Measurements from ENCODE around the gene FAM240B.

The FAM240B gene

GRCh38 chr9:38720083-38720745 lies at the start of gene FAM240B:
Gene FAM240B, minus strand, starts transcription at chr9:38720133. Its CDS starts 16,134 bp downstream, at chr9:38703999.
- DNase-seq, result no peak

GRCh38 chr9:38768351-38768761 lies 48.4 kb upstream of the FAM240B start:
- DNase-seq, result no peak

- DNase-seq, result no peak
Observed at GRCh38 chr9:38765101-38765500, 45.2 kb upstream of the FAM240B start.

- DNase-seq, result no peak
Observed at GRCh38 chr9:38761999-38762398, 42.1 kb upstream of the FAM240B start.

- DNase-seq, result no peak
Observed at GRCh38 chr9:38761339-38761738, 41.4 kb upstream of the FAM240B start.

GRCh38 chr9:38756702-38757101 lies 36.8 kb upstream of the FAM240B start:
- DNase-seq, result no peak

- no peak for DNase-seq
Observed at GRCh38 chr9:38747941-38748340, 28.0 kb upstream of the FAM240B start.

GRCh38 chr9:38747067-38747466 lies 27.1 kb upstream of the FAM240B start:
- DNase-seq, result no peak

GRCh38 chr9:38746303-38746702 lies 26.4 kb upstream of the FAM240B start:
- no peak for DNase-seq

- no peak for DNase-seq
Observed at GRCh38 chr9:38744484-38744883, 24.6 kb upstream of the FAM240B start.

GRCh38 chr9:38737246-38737645 lies 17.3 kb upstream of the FAM240B start:
- DNase-seq, result no peak

GRCh38 chr9:38734831-38735230 lies 14.9 kb upstream of the FAM240B start:
- no peak for DNase-seq

GRCh38 chr9:38733503-38733902 lies 13.6 kb upstream of the FAM240B start:
- DNase-seq, result no peak

GRCh38 chr9:38732885-38733284 lies 13.0 kb upstream of the FAM240B start:
- DNase-seq, result no peak

GRCh38 chr9:38727497-38728001 lies 7.6 kb upstream of the FAM240B start:
- peak; percentile 55 for DNase-seq

GRCh38 chr9:38724754-38725153 lies 4.8 kb upstream of the FAM240B start:
- DNase-seq, result no peak

GRCh38 chr9:38718148-38718547 lies 1.8 kb downstream of the FAM240B start:
- DNase-seq, result no peak

- DNase-seq, result no peak
Observed at GRCh38 chr9:38715684-38716083, 4.2 kb downstream of the FAM240B start.

GRCh38 chr9:38713426-38713825 lies 6.5 kb downstream of the FAM240B start:
- DNase-seq, result no peak

- DNase-seq, result no peak
Observed at GRCh38 chr9:38708759-38709158, 11.2 kb downstream of the FAM240B start.

- DNase-seq, result no peak
Observed at GRCh38 chr9:38707885-38708637, 11.9 kb downstream of the FAM240B start.

- no peak for DNase-seq
Observed at GRCh38 chr9:38706493-38706892, 13.4 kb downstream of the FAM240B start.

GRCh38 chr9:38705917-38706316 lies 14.0 kb downstream of the FAM240B start:
- no peak for DNase-seq

- DNase-seq, result no peak
Observed at GRCh38 chr9:38700695-38701094, 19.2 kb downstream of the FAM240B start.
